ENCODE data around the gene KAT2B.

DNA sequence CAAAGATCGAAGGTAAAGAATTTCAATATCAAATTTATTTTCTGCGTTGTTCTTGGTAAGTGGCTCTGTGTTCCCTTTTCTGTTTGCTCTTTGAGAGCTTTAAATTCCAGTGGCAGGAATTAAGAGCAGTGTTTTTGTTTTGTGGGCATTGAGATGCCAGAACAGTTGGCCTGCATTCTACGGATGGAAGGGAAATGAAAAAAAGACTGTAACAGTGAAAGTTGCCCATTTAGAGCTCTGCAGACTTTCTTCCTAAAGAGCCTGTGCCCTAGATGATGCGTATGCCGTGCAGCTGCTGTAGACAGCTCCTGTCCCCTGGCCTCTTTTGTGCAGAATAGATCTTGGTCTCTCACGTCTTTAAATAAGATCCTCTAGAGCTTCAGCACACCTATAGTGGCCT is 58.8 kb downstream of the KAT2B start:
- TF ChIP-seq, protein P1, sequence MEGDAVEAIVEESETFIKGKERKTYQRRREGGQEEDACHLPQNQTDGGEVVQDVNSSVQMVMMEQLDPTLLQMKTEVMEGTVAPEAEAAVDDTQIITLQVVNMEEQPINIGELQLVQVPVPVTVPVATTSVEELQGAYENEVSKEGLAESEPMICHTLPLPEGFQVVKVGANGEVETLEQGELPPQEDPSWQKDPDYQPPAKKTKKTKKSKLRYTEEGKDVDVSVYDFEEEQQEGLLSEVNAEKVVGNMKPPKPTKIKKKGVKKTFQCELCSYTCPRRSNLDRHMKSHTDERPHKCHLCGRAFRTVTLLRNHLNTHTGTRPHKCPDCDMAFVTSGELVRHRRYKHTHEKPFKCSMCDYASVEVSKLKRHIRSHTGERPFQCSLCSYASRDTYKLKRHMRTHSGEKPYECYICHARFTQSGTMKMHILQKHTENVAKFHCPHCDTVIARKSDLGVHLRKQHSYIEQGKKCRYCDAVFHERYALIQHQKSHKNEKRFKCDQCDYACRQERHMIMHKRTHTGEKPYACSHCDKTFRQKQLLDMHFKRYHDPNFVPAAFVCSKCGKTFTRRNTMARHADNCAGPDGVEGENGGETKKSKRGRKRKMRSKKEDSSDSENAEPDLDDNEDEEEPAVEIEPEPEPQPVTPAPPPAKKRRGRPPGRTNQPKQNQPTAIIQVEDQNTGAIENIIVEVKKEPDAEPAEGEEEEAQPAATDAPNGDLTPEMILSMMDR (IDR thresholded peaks at IDR 0.05; ENCODE audit: control extremely low read depth in 1 of 3, insufficient read depth in 1 of 3, low read depth in 1 of 3, low read length in 3 of 3) = no peak
- TF ChIP-seq EP300 (IDR thresholded peaks at IDR 0.05; ENCODE audit: borderline replicate concordance in 1 of 2, low read depth in 2 of 2, low read length in 2 of 2) (no peak), MAFK (IDR thresholded peaks at IDR 0.05; ENCODE audit: low read depth, low read length) (no peak)
